Osteoblast (primary cell): ENCODE measurements around the gene DYRK1A. TPM values are rescaled to one million over a fixed set of nuclear protein-coding genes. Genes with fewer than 3 reads are reported as not detected.

Experiments
- DNase-seq: peaks from one replicate; pipeline ENCODE4 v3.0.0; 2011; ENCODE audit warnings: low spot score, mixed read lengths; ENCODE audit not compliant: insufficient read length; ENCODE audit errors: missing footprints
- H2AFZ ChIP-seq: 2 replicates; pipeline ENCODE4 v1.6.0; 2011; ENCODE audit warnings: mild to moderate bottlenecking, low read length
- H3K27ac ChIP-seq: 2 replicates; pipeline ENCODE4 v1.5.1; 2011; ENCODE audit warnings: mild to moderate bottlenecking, low read depth, low read length, moderate library complexity
- H3K27me3 ChIP-seq: 2 replicates; pipeline ENCODE4 v1.6.0; 2012; ENCODE audit warnings: mild to moderate bottlenecking, control low read depth, inconsistent platforms, low read length, moderate library complexity; ENCODE audit not compliant: insufficient read depth
- H3K36me3 ChIP-seq: 2 replicates; pipeline ENCODE4 v1.5.1; 2011; ENCODE audit warnings: mild to moderate bottlenecking, low read length, control low read depth, moderate library complexity; ENCODE audit not compliant: insufficient read depth
- H3K4me1 ChIP-seq: 2 replicates; pipeline ENCODE4 v1.5.1; 2011; ENCODE audit warnings: mild to moderate bottlenecking, low read length, control low read depth, moderate library complexity; ENCODE audit not compliant: insufficient read depth
- H3K4me2 ChIP-seq: 2 replicates; pipeline ENCODE4 v1.6.0; 2011; ENCODE audit warnings: mild to moderate bottlenecking, low read length; ENCODE audit not compliant: insufficient read depth
- H3K4me3 ChIP-seq: fragments of 200-600 bp; sonication (generic); 3 replicates; pipeline ENCODE4 v1.5.1; 2012; ENCODE audit warnings: mild to moderate bottlenecking, low read length, inconsistent platforms; ENCODE audit not compliant: insufficient read depth
- H3K79me2 ChIP-seq: 2 replicates; pipeline ENCODE4 v1.6.0; 2012; ENCODE audit warnings: mild to moderate bottlenecking, low read length, control low read depth, inconsistent platforms; ENCODE audit not compliant: insufficient read depth
- H3K9me3 ChIP-seq: 2 replicates; pipeline ENCODE4 v1.5.1; 2011; ENCODE audit warnings: low read depth, low read length, control low read depth
- H4K20me1 ChIP-seq: 2 replicates; pipeline ENCODE4 v1.6.0; 2012; ENCODE audit warnings: mild to moderate bottlenecking, low read length, control low read depth; ENCODE audit not compliant: insufficient read depth
- CTCF ChIP-seq: IDR thresholded peaks from 2 replicates; pipeline ENCODE4 v1.5.1; 2011; ENCODE audit warnings: mild to moderate bottlenecking, low read depth, low read length, moderate library complexity; ENCODE audit errors: extremely low read depth
- total RNA-seq: library from RNA; depleted of rRNA; stranded (reverse); fragments of >200 nt; gene quantifications from 2 replicates; pipeline ENCODE4 v1.2.3, GENCODE V29; 2012

Gene DYRK1A
- total RNA-seq, 1 donor = 99.2 TPM

- H3K4me1 ChIP-seq = peaks cover 49% of the 10 kb centered on the region
- H3K4me3 ChIP-seq = no peak overlapping the region
- peak overlapping the region; percentile 54 for H3K4me2 ChIP-seq
- no peak for TF ChIP-seq CTCF
- no peaks in the 10 kb centered on the region for H3K36me3 ChIP-seq
- H3K9me3 ChIP-seq = no peaks in the 10 kb centered on the region
- peak; percentile 29 for DNase-seq
- no peaks in the 10 kb centered on the region for H3K27me3 ChIP-seq
- H4K20me1 ChIP-seq = peaks cover 62% of the 10 kb centered on the region
- H3K79me2 ChIP-seq = peaks cover 81% of the 10 kb centered on the region
- peak overlapping the region; percentile 71 for H3K27ac ChIP-seq
- no peak overlapping the region for H2AFZ ChIP-seq
Measured at GRCh38 chr21:37450445-37450941, 83.9 kb downstream of the DYRK1A start.

- peaks cover 59% of the 10 kb centered on the region for H4K20me1 ChIP-seq
- peak overlapping the region; percentile 11 for H3K27ac ChIP-seq
- no peak for TF ChIP-seq CTCF
- no peak for DNase-seq
- no peaks in the 10 kb centered on the region for H3K27me3 ChIP-seq
- no peak overlapping the region for H2AFZ ChIP-seq
- H3K4me3 ChIP-seq = no peak overlapping the region
- H3K4me1 ChIP-seq = peaks cover 46% of the 10 kb centered on the region
- peak overlapping the region; percentile 72 for H3K4me2 ChIP-seq
- peaks cover 81% of the 10 kb centered on the region for H3K79me2 ChIP-seq
- H3K36me3 ChIP-seq = no peaks in the 10 kb centered on the region
- H3K9me3 ChIP-seq = no peaks in the 10 kb centered on the region
Measured at GRCh38 chr21:37451446-37451845, 84.9 kb downstream of the DYRK1A start.

GRCh38 chr21:37452227-37452626 lies 85.7 kb downstream of the DYRK1A start:
- peaks cover 81% of the 10 kb centered on the region for H3K79me2 ChIP-seq
- H3K4me3 ChIP-seq = peak overlapping the region; percentile 28
- peak; percentile 70 for DNase-seq
- H3K27ac ChIP-seq = peak overlapping the region; percentile 68
- H3K27me3 ChIP-seq = no peaks in the 10 kb centered on the region
- peak overlapping the region; percentile 72 for H3K4me2 ChIP-seq
- no peak overlapping the region for H2AFZ ChIP-seq
- no peaks in the 10 kb centered on the region for H3K36me3 ChIP-seq
- peaks cover 46% of the 10 kb centered on the region for H3K4me1 ChIP-seq
- no peaks in the 10 kb centered on the region for H3K9me3 ChIP-seq
- TF ChIP-seq CTCF = no peak
- H4K20me1 ChIP-seq = peaks cover 58% of the 10 kb centered on the region

GRCh38 chr21:37453350-37453749 lies 86.8 kb downstream of the DYRK1A start:
- peak overlapping the region; percentile 68 for H3K27ac ChIP-seq
- no peak for DNase-seq
- peaks cover 53% of the 10 kb centered on the region for H3K4me1 ChIP-seq
- H2AFZ ChIP-seq = no peak overlapping the region
- H3K36me3 ChIP-seq = no peaks in the 10 kb centered on the region
- peaks cover 81% of the 10 kb centered on the region for H3K79me2 ChIP-seq
- no peak for TF ChIP-seq CTCF
- peaks cover 63% of the 10 kb centered on the region for H4K20me1 ChIP-seq
- no peaks in the 10 kb centered on the region for H3K9me3 ChIP-seq
- H3K4me2 ChIP-seq = no peak overlapping the region
- no peaks in the 10 kb centered on the region for H3K27me3 ChIP-seq
- H3K4me3 ChIP-seq = no peak overlapping the region
